Panc1 (cell line): ENCODE data around the gene CA12. TPM values are rescaled to one million over a fixed set of nuclear protein-coding genes. Genes with fewer than 3 reads are reported as not detected.

Experiments
- ATAC-seq: fragments of 200-7000 bp; cut with Tn5 transposase; 2 replicates; pipeline ENCODE4 v1.9.1; 2020; ENCODE audit warnings: mild to moderate bottlenecking, moderate library complexity
- BruUV-seq: library from RNA; stranded (reverse); fragments of 400-500 nt; replicated peaks from 2 replicates; lab custom pipeline; 2021; lab: Mats Ljungman, UMichigan
- CTCF ChIA-PET: fragments of 300-600 bp; sonication (Branson Sonifier 250); formaldehyde crosslinking; loops from one replicate; lab custom pipeline; 2022; ENCODE audit warnings: antibody characterized with exemption; lab: Charles Lee
- POLR2A ChIA-PET: fragments of 300-600 bp; sonication (Branson Sonifier 250); formaldehyde crosslinking; loops from one replicate; lab custom pipeline; 2022; ENCODE audit warnings: antibody characterized with exemption; lab: Charles Lee
- DNase-seq: peaks from one replicate; pipeline ENCODE4 v3.0.0-alpha.2; 2010; ENCODE audit warnings: low read depth, low spot score
- H3K27ac ChIP-seq: 2 replicates; pipeline ENCODE4 v1.5.1; 2011; ENCODE audit warnings: mild to moderate bottlenecking, low read length, inconsistent platforms
- H3K27me3 ChIP-seq: fragments of 200-500 bp; sonication (Bioruptor generic); 2 replicates; pipeline ENCODE4 v1.6.0; 2014; ENCODE audit warnings: low read length, inconsistent platforms; ENCODE audit not compliant: control insufficient read depth, insufficient read depth
- H3K36me3 ChIP-seq: fragments of 200-500 bp; sonication (Bioruptor generic); 2 replicates; pipeline ENCODE4 v1.5.1; 2014; ENCODE audit warnings: inconsistent platforms, mild to moderate bottlenecking, low read length, moderate library complexity; ENCODE audit not compliant: control insufficient read depth, insufficient read depth
- H3K4me1 ChIP-seq: 2 replicates; pipeline ENCODE4 v1.5.1; 2011; ENCODE audit warnings: inconsistent platforms, mild to moderate bottlenecking, low read length, moderate library complexity; ENCODE audit not compliant: control insufficient read depth, insufficient read depth
- H3K4me3 ChIP-seq, 2 experiments: 2 replicates each; pipeline ENCODE4 v1.5.1; 2011 to 2012; ENCODE audit warnings: low read depth in 2 of 2, low read length in 2 of 2, mild to moderate bottlenecking in 2 of 2, inconsistent platforms in 1 of 2, moderate library complexity in 1 of 2
- H3K9me3 ChIP-seq: fragments of 200-500 bp; sonication (Bioruptor generic); 2 replicates; pipeline ENCODE4 v1.5.1; 2014; ENCODE audit warnings: low read depth, mild to moderate bottlenecking, inconsistent platforms, low read length, moderate library complexity; ENCODE audit not compliant: control insufficient read depth, insufficient read depth
- POLR2AphosphoS5 ChIP-seq: IDR thresholded peaks from 2 replicates; pipeline ENCODE4 v1.6.1; 2012; ENCODE audit warnings: mild to moderate bottlenecking, low read depth, low read length, moderate library complexity
- SIN3A ChIP-seq: IDR thresholded peaks from 2 replicates; pipeline ENCODE4 v1.6.1; 2012; ENCODE audit warnings: low read depth, mild to moderate bottlenecking, low read length, moderate library complexity, borderline replicate concordance; ENCODE audit not compliant: insufficient read depth
- TCF7L2 ChIP-seq: IDR thresholded peaks from 2 replicates; pipeline ENCODE4 v1.6.1; 2011; ENCODE audit warnings: mild to moderate bottlenecking, low read depth, low read length, inconsistent platforms
- in situ Hi-C: cut with HindIII; loops from 2 replicates; pipeline ENCODE4 v1.10.0; 2016; ENCODE audit warnings: low sequenced_read_pairs, low pct_unique_long_range_greater_than_20kb
- intact Hi-C: fragments of 100-400 bp; cut with micrococcal nuclease; formaldehyde crosslinking; loops from one replicate; pipeline ENCODE4 v1.10.0; 2022; ENCODE audit not compliant: unreplicated experiment
- total RNA-seq: library from RNA; stranded (reverse); gene quantifications from one replicate; pipeline ENCODE4 v1.2.1, GENCODE V29; 2021; ENCODE audit not compliant: unreplicated experiment
- TF ChIP-seq, protein P1 (sequence below): fragments of 450-650 bp; IDR thresholded peaks from 2 replicates; pipeline ENCODE4 v1.5.1; 2017; ENCODE audit warnings: mild to moderate bottlenecking
- TF ChIP-seq, protein P2 (sequence below), 2 experiments: IDR thresholded peaks; 2 replicates each; pipeline ENCODE4 v1.6.1; 2011 to 2012; ENCODE audit warnings: low read depth in 2 of 2, control low read depth in 1 of 2, low read length in 1 of 2, mild to moderate bottlenecking in 1 of 2, moderate library complexity in 1 of 2; ENCODE audit not compliant: insufficient read depth in 1 of 2

CA12 gene
- total RNA-seq, 1 experiment from 2014 or later: 0.74 TPM

GRCh38 chr15:63389902-63390670, 8.4 kb upstream of the CA12 start:
- in situ Hi-C loops (no loop called here), intact Hi-C loops (no loop called here)
- TF ChIP-seq TCF7L2 (no peak), POLR2AphosphoS5 (no peak), SIN3A (no peak)
- TF ChIP-seq, protein P1, sequence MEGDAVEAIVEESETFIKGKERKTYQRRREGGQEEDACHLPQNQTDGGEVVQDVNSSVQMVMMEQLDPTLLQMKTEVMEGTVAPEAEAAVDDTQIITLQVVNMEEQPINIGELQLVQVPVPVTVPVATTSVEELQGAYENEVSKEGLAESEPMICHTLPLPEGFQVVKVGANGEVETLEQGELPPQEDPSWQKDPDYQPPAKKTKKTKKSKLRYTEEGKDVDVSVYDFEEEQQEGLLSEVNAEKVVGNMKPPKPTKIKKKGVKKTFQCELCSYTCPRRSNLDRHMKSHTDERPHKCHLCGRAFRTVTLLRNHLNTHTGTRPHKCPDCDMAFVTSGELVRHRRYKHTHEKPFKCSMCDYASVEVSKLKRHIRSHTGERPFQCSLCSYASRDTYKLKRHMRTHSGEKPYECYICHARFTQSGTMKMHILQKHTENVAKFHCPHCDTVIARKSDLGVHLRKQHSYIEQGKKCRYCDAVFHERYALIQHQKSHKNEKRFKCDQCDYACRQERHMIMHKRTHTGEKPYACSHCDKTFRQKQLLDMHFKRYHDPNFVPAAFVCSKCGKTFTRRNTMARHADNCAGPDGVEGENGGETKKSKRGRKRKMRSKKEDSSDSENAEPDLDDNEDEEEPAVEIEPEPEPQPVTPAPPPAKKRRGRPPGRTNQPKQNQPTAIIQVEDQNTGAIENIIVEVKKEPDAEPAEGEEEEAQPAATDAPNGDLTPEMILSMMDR: no peak
- TF ChIP-seq, protein P2, sequence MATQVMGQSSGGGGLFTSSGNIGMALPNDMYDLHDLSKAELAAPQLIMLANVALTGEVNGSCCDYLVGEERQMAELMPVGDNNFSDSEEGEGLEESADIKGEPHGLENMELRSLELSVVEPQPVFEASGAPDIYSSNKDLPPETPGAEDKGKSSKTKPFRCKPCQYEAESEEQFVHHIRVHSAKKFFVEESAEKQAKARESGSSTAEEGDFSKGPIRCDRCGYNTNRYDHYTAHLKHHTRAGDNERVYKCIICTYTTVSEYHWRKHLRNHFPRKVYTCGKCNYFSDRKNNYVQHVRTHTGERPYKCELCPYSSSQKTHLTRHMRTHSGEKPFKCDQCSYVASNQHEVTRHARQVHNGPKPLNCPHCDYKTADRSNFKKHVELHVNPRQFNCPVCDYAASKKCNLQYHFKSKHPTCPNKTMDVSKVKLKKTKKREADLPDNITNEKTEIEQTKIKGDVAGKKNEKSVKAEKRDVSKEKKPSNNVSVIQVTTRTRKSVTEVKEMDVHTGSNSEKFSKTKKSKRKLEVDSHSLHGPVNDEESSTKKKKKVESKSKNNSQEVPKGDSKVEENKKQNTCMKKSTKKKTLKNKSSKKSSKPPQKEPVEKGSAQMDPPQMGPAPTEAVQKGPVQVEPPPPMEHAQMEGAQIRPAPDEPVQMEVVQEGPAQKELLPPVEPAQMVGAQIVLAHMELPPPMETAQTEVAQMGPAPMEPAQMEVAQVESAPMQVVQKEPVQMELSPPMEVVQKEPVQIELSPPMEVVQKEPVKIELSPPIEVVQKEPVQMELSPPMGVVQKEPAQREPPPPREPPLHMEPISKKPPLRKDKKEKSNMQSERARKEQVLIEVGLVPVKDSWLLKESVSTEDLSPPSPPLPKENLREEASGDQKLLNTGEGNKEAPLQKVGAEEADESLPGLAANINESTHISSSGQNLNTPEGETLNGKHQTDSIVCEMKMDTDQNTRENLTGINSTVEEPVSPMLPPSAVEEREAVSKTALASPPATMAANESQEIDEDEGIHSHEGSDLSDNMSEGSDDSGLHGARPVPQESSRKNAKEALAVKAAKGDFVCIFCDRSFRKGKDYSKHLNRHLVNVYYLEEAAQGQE (IDR thresholded peaks at IDR 0.05; ENCODE audit: insufficient read depth in 1 of 2, low read depth in 2 of 2, low read length in 1 of 2): no peak
- POLR2A ChIA-PET: no interaction called here
- no peak for ATAC-seq
- Histone ChIP-seq H3K9me3 (no peaks in the 10 kb centered on the region), H3K36me3 (no peaks in the 10 kb centered on the region), H3K4me1 (no peaks in the 10 kb centered on the region), H3K27me3 (no peaks in the 10 kb centered on the region), H3K27ac (no peak overlapping the region), H3K4me3 (no peak overlapping the region)
- no TSS peak for BruUV-seq
- DNase-seq: no peak
- CTCF ChIA-PET: no interaction called here

DNA sequence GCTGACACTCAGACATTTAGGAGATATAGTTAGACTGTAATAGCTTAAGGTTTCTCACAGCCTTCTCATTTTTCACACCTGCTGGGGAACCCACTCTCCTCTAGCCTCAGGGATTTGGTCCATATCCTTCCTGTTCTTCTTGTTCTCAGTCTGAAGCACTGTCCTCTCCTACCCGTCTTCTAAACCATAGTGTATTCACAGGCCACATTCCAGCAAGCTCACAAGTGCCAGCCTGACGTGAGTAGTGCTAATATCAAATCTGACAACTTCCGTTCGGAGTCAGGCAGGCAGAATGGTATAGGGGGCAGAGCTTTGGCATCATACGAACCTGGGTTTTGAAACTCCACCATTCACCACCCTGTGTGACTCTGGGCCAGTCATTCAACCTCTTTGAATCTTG, 6.9 kb upstream of the CA12 start:
- H3K36me3 ChIP-seq: no peaks in the 10 kb centered on the region
- TF ChIP-seq, protein P1: no peak
- TF ChIP-seq, protein P2 (IDR thresholded peaks at IDR 0.05; ENCODE audit: insufficient read depth in 1 of 2, low read depth in 2 of 2, low read length in 1 of 2): no peak
- TF ChIP-seq SIN3A (no peak), POLR2AphosphoS5 (no peak), TCF7L2 (no peak)
- H3K9me3 ChIP-seq: no peaks in the 10 kb centered on the region
- intact Hi-C loops: no loop called here
- in situ Hi-C loops: no loop called here
- ChIA-PET CTCF (no interaction called here), POLR2A (no interaction called here)
- no peaks in the 10 kb centered on the region for H3K4me1 ChIP-seq
- no peak for DNase-seq
- no TSS peak for BruUV-seq
- H3K27ac ChIP-seq: no peak overlapping the region
- no peak overlapping the region for H3K4me3 ChIP-seq
- H3K27me3 ChIP-seq: no peaks in the 10 kb centered on the region
- ATAC-seq: no peak
